A673 (cell line): Measurements from ENCODE around the gene SOCS3. TPM values are rescaled to one million over a fixed set of nuclear protein-coding genes. Genes with fewer than 3 reads are reported as not detected.

Experiments
- BruUV-seq: library from RNA; stranded (reverse); fragments of 400-500 nt; replicated peaks from 2 replicates; lab custom pipeline; 2021; lab: Mats Ljungman, UMichigan
- CTCF ChIA-PET: fragments of 300-600 bp; sonication (Branson Sonifier 250); formaldehyde crosslinking; loops from one replicate; lab custom pipeline; 2022; ENCODE audit warnings: antibody characterized with exemption; lab: Charles Lee
- POLR2A ChIA-PET: fragments of 300-600 bp; sonication (Branson Sonifier 250); formaldehyde crosslinking; loops from one replicate; lab custom pipeline; 2022; ENCODE audit warnings: antibody characterized with exemption; ENCODE audit not compliant: low non-redundant PET; lab: Charles Lee
- DNase-seq: peaks from one replicate; pipeline ENCODE4 v3.0.0-alpha.2; 2015; ENCODE audit warnings: low spot score
- H3K27ac ChIP-seq: fragments of 200-600 bp; sonication (generic); 2 replicates; pipeline ENCODE4 v1.5.1; 2016; ENCODE audit warnings: mixed run types, low read depth, mild to moderate bottlenecking, mixed read lengths, antibody characterized with exemption, low read length; ENCODE audit not compliant: poor library complexity, severe bottlenecking
- H3K27me3 ChIP-seq: fragments of 200-600 bp; sonication (generic); replicated peaks from 2 replicates; pipeline ENCODE4 v1.6.1; 2017; ENCODE audit warnings: mixed run types, low read depth, mild to moderate bottlenecking, mixed read lengths, antibody characterized with exemption, low read length; ENCODE audit not compliant: insufficient read depth, poor library complexity
- H3K36me3 ChIP-seq: fragments of 200-600 bp; sonication (generic); 2 replicates; pipeline ENCODE4 v1.6.1; 2016; ENCODE audit warnings: mixed run types, mild to moderate bottlenecking, mixed read lengths, antibody characterized with exemption, low read length; ENCODE audit not compliant: insufficient read depth, poor library complexity, severe bottlenecking
- H3K4me1 ChIP-seq: fragments of 200-600 bp; sonication (generic); 2 replicates; pipeline ENCODE4 v1.6.1; 2017; ENCODE audit warnings: mixed run types, mild to moderate bottlenecking, mixed read lengths, antibody characterized with exemption, low read length; ENCODE audit not compliant: insufficient read depth, poor library complexity, severe bottlenecking
- H3K4me3 ChIP-seq: fragments of 200-600 bp; sonication (generic); 2 replicates; pipeline ENCODE4 v1.5.1; 2016; ENCODE audit warnings: low read depth, mixed run types, mild to moderate bottlenecking, mixed read lengths, low read length; ENCODE audit not compliant: poor library complexity, severe bottlenecking
- H3K9me3 ChIP-seq: fragments of 200-600 bp; sonication (generic); 2 replicates; pipeline ENCODE4 v1.6.1; 2016; ENCODE audit warnings: mixed run types, low read depth, mild to moderate bottlenecking, mixed read lengths, antibody characterized with exemption, low read length; ENCODE audit not compliant: poor library complexity, severe bottlenecking
- EZH2 ChIP-seq: fragments of 200-600 bp; sonication (generic); IDR thresholded peaks from 2 replicates; pipeline ENCODE4 v1.6.1; 2017; ENCODE audit warnings: borderline replicate concordance, low read depth, mild to moderate bottlenecking, mixed read lengths, antibody characterized with exemption, low read length; ENCODE audit not compliant: poor library complexity, severe bottlenecking
- intact Hi-C: fragments of 100-400 bp; cut with micrococcal nuclease; formaldehyde crosslinking; loops from one replicate; pipeline ENCODE4 v1.10.0; 2022; ENCODE audit not compliant: unreplicated experiment
- total RNA-seq: library from RNA; stranded (reverse); gene quantifications from 2 replicates; pipeline ENCODE4 v1.2.3, GENCODE V29; 2021
- TF ChIP-seq, protein P1 (sequence below): fragments of 300-800, 200-600 bp; sonication (generic); conservative IDR thresholded peaks from 2 replicates; pipeline ENCODE4 v1.5.1; 2017; ENCODE audit warnings: low read depth, mild to moderate bottlenecking, antibody characterized with exemption, low read length, moderate library complexity, mixed read lengths

Gene SOCS3
- total RNA-seq, 1 experiment from 2014 or later: 9.5 TPM

DNA sequence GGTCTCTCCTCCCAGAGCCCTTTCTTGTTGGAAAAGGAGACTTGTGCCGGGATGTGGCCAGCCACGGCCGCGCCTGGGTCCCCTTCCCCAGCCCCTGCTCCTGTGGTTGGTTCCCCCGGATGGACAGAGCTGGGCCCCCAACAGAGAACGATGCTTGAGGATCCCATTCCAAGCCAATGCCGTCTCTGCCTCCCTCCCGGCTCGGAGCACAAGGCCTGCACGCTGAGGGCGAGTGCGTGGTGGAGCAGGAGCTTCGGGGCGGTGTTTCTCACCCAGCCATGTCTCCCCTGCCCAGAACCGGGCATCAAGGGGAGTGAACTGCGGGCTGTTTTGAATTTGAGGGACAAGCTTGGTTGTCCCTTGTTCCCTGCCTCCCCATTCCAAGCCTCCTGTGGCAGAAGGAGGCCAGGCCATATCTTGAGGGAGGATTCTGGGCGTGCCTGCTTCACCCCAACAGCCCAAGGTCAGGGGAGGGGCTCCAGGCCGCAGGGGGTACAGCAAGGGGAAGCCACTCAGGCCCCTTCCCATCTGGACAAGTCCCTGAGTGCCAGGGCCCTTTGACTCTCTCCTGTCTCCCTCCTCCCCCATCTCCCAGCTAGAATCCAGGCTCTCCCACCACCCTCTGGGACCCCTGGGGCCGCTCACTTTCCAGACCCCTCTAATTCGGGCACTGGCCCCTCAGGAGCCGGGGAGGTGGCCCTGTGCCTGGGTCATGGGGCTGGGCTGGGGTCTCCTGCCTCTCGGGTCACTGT, 43.6 kb downstream of the SOCS3 start:
- Histone ChIP-seq H3K27me3 (no peaks in the 10 kb centered on the region), H3K27ac (peak overlapping the region; percentile 89), H3K4me3 (no peak overlapping the region), H3K36me3 (no peaks in the 10 kb centered on the region), H3K4me1 (peaks cover 47% of the 10 kb centered on the region), H3K9me3 (no peaks in the 10 kb centered on the region)
- CTCF ChIA-PET: interaction anchor here (0.9 kb wide), 1 partner anchor 44 kb away, joined by 3 read pairs; no protein-coding TSS in a partner anchor
- BruUV-seq: TSS peak; percentile 83
- intact Hi-C loops: no loop called here
- TF ChIP-seq EZH2: no peak
- TF ChIP-seq, protein P1, sequence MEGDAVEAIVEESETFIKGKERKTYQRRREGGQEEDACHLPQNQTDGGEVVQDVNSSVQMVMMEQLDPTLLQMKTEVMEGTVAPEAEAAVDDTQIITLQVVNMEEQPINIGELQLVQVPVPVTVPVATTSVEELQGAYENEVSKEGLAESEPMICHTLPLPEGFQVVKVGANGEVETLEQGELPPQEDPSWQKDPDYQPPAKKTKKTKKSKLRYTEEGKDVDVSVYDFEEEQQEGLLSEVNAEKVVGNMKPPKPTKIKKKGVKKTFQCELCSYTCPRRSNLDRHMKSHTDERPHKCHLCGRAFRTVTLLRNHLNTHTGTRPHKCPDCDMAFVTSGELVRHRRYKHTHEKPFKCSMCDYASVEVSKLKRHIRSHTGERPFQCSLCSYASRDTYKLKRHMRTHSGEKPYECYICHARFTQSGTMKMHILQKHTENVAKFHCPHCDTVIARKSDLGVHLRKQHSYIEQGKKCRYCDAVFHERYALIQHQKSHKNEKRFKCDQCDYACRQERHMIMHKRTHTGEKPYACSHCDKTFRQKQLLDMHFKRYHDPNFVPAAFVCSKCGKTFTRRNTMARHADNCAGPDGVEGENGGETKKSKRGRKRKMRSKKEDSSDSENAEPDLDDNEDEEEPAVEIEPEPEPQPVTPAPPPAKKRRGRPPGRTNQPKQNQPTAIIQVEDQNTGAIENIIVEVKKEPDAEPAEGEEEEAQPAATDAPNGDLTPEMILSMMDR: no peak
- DNase-seq: no peak
- POLR2A ChIA-PET: interaction anchor here (0.9 kb wide), 1 partner anchor 23 kb away, joined by 4 read pairs; no protein-coding TSS in a partner anchor

DNA sequence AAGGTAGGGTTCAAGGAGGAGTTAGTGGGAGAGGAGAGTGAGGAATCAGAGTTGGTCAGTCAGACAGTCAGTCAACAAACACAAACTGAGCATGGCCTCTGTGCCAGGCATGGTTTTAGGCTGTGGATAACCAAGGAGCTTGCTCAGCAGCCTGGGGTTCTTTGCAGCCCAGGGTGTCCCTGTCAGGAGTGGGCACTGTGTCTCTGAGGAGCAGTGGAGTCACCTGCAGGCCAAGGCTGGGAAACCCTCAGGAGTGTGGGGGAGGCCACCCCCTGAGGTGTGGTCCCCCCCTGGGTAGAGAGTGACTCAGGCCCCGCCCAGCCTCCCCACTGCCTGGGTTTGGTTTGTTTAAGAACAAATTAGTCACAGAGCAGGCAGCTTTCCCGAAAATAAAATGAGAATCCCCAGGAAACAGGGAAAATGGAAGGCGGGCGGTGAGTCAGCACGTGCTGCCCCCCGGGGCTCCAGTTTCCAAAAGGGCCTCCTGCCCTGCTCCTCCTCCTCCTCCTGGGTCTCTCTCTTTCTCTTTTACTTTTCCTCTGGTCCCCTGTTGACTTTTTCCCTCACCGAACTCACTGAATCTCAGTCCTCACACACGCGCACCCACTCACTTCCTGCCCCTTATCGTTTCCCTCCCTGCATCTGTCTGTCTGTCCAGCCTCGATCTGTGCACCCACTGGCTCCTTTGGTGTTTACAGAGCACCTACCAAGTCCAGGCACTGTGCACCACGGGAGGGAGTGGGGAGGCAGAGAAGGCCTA, 44.3 kb downstream of the SOCS3 start:
- H3K36me3 ChIP-seq: no peaks in the 10 kb centered on the region
- peaks cover 47% of the 10 kb centered on the region for H3K4me1 ChIP-seq
- no peak overlapping the region for H3K4me3 ChIP-seq
- no peaks in the 10 kb centered on the region for H3K27me3 ChIP-seq
- peak overlapping the region; percentile 89 for H3K27ac ChIP-seq
- no TSS peak for BruUV-seq
- ChIA-PET CTCF (no interaction called here), POLR2A (no interaction called here)
- DNase-seq: peak; percentile 82
- TF ChIP-seq EZH2: no peak
- TF ChIP-seq, protein P1: peak; percentile 13; the same call in 1 of the 2 replicates
- intact Hi-C loops: no loop called here
- no peaks in the 10 kb centered on the region for H3K9me3 ChIP-seq

DNA sequence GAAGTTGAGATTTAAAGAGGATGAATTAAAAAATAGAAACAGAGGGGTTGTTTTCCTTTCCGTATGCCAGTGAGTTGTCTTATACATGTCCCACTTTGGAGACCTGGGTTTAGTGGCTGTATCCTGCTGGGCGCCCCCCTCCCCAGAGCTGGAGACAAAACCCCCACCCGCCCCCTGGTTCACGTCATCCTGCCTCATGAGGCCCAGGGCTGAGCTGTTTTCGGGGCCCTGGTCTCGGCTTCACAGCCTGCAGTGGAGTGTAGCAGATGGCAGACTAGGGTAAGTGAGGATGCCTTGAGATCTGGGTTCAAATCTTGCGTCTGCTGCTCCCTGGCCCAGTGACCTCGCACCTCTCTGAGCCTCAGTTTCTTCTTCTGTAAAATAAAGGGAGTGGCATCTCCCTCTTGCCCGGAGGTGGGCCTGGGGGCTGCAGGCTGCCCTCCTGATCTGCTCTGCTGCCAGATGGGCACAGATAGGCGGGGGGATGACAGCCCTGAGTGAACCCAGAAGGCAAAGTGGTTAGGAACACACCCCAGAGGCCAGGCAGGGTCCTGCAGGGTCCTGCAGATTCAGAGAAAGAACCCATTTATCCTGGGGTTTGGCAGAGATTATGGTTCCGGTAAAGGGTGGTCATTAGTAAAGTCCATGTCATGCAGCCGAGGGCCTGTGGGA, 45.1 kb downstream of the SOCS3 start:
- ChIA-PET CTCF (no interaction called here), POLR2A (interaction anchor here (0.6 kb wide), 1 partner anchor 24 kb away, joined by 4 read pairs; no protein-coding TSS in a partner anchor)
- no peaks in the 10 kb centered on the region for H3K36me3 ChIP-seq
- no TSS peak for BruUV-seq
- no peaks in the 10 kb centered on the region for H3K9me3 ChIP-seq
- H3K27me3 ChIP-seq: no peaks in the 10 kb centered on the region
- no peak for TF ChIP-seq EZH2
- TF ChIP-seq, protein P1: peak; percentile 8; the same call in 1 of the 2 replicates
- peak overlapping the region; percentile 89 for H3K27ac ChIP-seq
- H3K4me1 ChIP-seq: peaks cover 47% of the 10 kb centered on the region
- intact Hi-C loops: no loop called here
- peak overlapping the region; percentile 46 for H3K4me3 ChIP-seq
- DNase-seq: peak; percentile 43
